HG02623 (cell line): ENCODE data around the gene ARSI.
"Not testable (repeated sequence)": the region's sequence is repeated elsewhere in the genome, so short reads cannot be mapped to it uniquely, and the experiment has no call there.

Experiments used
- ATAC-seq: cut with Tn5 transposase; IDR thresholded peaks from one replicate; pipeline ENCODE4 v1.9.1; 2021; ENCODE audit warnings: moderate library complexity; ENCODE audit not compliant: unreplicated experiment

Gene ARSI

GRCh38 chr5:150248946-150249345, 53.8 kb downstream of the ARSI start:
- no peak for ATAC-seq

- ATAC-seq: not testable (repeated sequence)
Observed at GRCh38 chr5:150248493-150248892, 54.2 kb downstream of the ARSI start.

- no peak for ATAC-seq
Observed at GRCh38 chr5:150247726-150248125, 55.0 kb downstream of the ARSI start.

- ATAC-seq: no peak
Observed at GRCh38 chr5:150246835-150247234, 55.9 kb downstream of the ARSI start.

- no peak for ATAC-seq
Observed at GRCh38 chr5:150246429-150246828, 56.3 kb downstream of the ARSI start.
